ENCODE results near the gene SIRPG. TPM values are rescaled to one million over a fixed set of nuclear protein-coding genes. Genes with fewer than 3 reads are reported as not detected.

Gene SIRPG
- total RNA-seq, 1 experiment from 2014 or later = not detected

- H2BK5ac ChIP-seq (ENCODE audit: insufficient read length, low read length) = no peak overlapping the region
- no peaks in the 10 kb centered on the region for H3K9me3 ChIP-seq (ENCODE audit: control insufficient read depth, low read depth, low read length)
- H3K79me1 ChIP-seq (ENCODE audit: insufficient read depth, low read depth, low read length, poor library complexity, severe bottlenecking) = no peaks in the 10 kb centered on the region
- H3K4me2 ChIP-seq (ENCODE audit: insufficient read depth, insufficient read length, low read length) = no peak overlapping the region
- H2BK12ac ChIP-seq (ENCODE audit: insufficient read length, low read depth, low read length) = no peak overlapping the region
- no peak for DNase-seq
- no peak overlapping the region for H3K4ac ChIP-seq (ENCODE audit: low read depth, low read length)
- no peak overlapping the region for H4K5ac ChIP-seq (ENCODE audit: insufficient read length, low read depth, low read length)
- H2BK120ac ChIP-seq (ENCODE audit: low read depth, low read length, poor library complexity, severe bottlenecking) = no peak overlapping the region
- no peak overlapping the region for H3K14ac ChIP-seq (ENCODE audit: insufficient read depth, low read length)
- peaks cover 0 to 4% (median 0%) of the 10 kb centered on the region in 3 experiments; a peak in 2 of 7 replicates for H3K36me3 Mint-ChIP-seq (ENCODE audit: insufficient read depth in 1 of 3, low read depth in 3 of 3)
- peaks cover 3% of the 10 kb centered on the region; the same call in 1 of the 2 replicates for H3K4me1 ChIP-seq (ENCODE audit: insufficient read depth, low read length)
- no peaks in the 10 kb centered on the region for H4K20me1 ChIP-seq (ENCODE audit: control insufficient read depth, insufficient read depth, insufficient read length)
- no peak overlapping the region for H3K23ac ChIP-seq (ENCODE audit: insufficient read length, low read depth, low read length)
- no peak overlapping the region; a peak in 1 of 7 replicates for H3K27ac Mint-ChIP-seq
- no peaks in the 10 kb centered on the region for H3K23me2 ChIP-seq (ENCODE audit: insufficient read length, low read depth, low read length, poor library complexity, severe bottlenecking)
- no peaks in the 10 kb centered on the region for H3K79me2 ChIP-seq (ENCODE audit: insufficient read depth, low read length)
- H3T11ph ChIP-seq (ENCODE audit: low read length) = no peak overlapping the region
- peaks cover 5% of the 10 kb centered on the region for H3K27me3 Mint-ChIP-seq (ENCODE audit: low read depth)
- H3K56ac ChIP-seq (ENCODE audit: insufficient read length, low read depth, low read length) = no peak overlapping the region
- no peak overlapping the region for H2BK15ac ChIP-seq (ENCODE audit: low read depth, low read length)
- no peak overlapping the region for H3K4me3 Mint-ChIP-seq
- no peak overlapping the region for H2AFZ ChIP-seq (ENCODE audit: low read length)
- H3K9ac ChIP-seq (ENCODE audit: extremely low read depth, insufficient read length, low read length) = no peak overlapping the region
- H3K4me1 Mint-ChIP-seq = peaks cover 11 to 27% of the 10 kb centered on the region in 2 experiments
- H4K8ac ChIP-seq (replicated peaks; ENCODE audit: insufficient read length, low read depth, low read length) = no peak overlapping the region
- no peak for TF ChIP-seq CTCF (conservative IDR thresholded peaks at IDR 0.05)
- WGBS (ENCODE audit: extremely low coverage, insufficient read length, low lambda C conversion rate) = no CpG with 5 or more reads among the region's 10 CpGs
- H2AK5ac ChIP-seq (ENCODE audit: insufficient read length, low read length) = no peak overlapping the region
- H4K91ac ChIP-seq (ENCODE audit: insufficient read length, low read depth, low read length) = no peak overlapping the region
- H3K18ac ChIP-seq (ENCODE audit: insufficient read length, low read depth, low read length) = no peak overlapping the region
- H3K9me3 Mint-ChIP-seq = peaks cover 10 to 13% of the 10 kb centered on the region in 2 experiments; a peak in 4 of 5 replicates
- no peak overlapping the region for H2BK20ac ChIP-seq (ENCODE audit: low read depth, low read length, poor library complexity, severe bottlenecking)
- no peak overlapping the region for H3K27ac ChIP-seq (ENCODE audit: insufficient read length, low read depth, low read length)
- H3K27me3 ChIP-seq (ENCODE audit: insufficient read depth, low read length) = no peaks in the 10 kb centered on the region
Observed at GRCh38 chr20:1635291-1635979, 22.1 kb downstream of the SIRPG start.

Data from H9 (cell line).